22Rv1 (cell line): ENCODE data around the gene CPLANE2.

ENCODE experiments used
- CTCF ChIP-seq: fragments of 450-650 bp; IDR thresholded peaks from 2 replicates; pipeline ENCODE4 v1.5.1; 2017; ENCODE audit warnings: mild to moderate bottlenecking
- ZFX ChIP-seq: fragments of 450-650 bp; IDR thresholded peaks from 2 replicates; pipeline ENCODE4 v1.6.1; 2017; ENCODE audit warnings: antibody characterized with exemption, borderline replicate concordance

DNA sequence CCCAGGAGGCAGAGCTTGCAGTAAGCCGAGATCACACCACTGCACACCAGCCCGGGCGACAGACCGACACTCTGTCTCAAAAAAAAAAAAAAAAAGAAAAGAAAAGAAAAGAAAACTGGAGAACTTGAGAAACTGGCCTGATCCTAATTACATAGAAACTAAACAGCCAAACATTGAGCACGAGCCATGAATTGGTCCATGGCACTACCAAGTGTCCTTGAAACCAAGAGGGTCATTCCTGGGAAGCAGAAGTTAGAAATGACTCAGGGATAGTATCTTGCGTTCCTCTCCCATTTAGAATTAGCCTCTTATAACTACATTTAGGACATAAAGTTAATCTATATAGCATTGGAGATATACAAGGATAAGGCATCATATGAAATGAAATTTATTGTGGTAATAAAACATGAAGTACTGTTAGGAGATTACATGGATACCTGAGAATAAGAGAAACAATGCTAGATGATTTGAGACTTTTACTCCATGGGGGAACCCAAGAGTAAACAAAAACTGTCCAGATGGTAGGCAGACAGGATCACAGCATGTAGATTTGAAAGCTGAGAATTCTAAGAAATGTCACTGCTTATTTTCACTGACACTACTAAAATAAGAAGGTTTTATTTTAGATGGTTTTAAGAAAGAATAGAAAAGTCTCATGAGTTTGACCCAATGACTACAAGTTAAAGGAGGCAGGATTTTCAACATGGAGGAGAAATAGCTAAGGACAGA lies 39.5 kb upstream of the CPLANE2 start:
- TF ChIP-seq CTCF (no peak), ZFX (no peak)
